HG02610 (cell line): ENCODE measurements around the gene SPHK2.
"Not testable (repeated sequence)": the region's sequence is repeated elsewhere in the genome, so short reads cannot be mapped to it uniquely, and the experiment has no call there.

Experiments
- ATAC-seq: cut with Tn5 transposase; IDR thresholded peaks from one replicate; pipeline ENCODE4 v1.9.1; 2021; ENCODE audit warnings: mild to moderate bottlenecking, moderate library complexity; ENCODE audit not compliant: unreplicated experiment

The SPHK2 gene

GRCh38 chr19:48624067-48624594 is 4.8 kb downstream of the SPHK2 start:
- peak; percentile 69 for ATAC-seq

- no peak for ATAC-seq
Observed at GRCh38 chr19:48624791-48625723, 5.8 kb downstream of the SPHK2 start.

- ATAC-seq: no peak
Observed at GRCh38 chr19:48625891-48626327, 6.6 kb downstream of the SPHK2 start.

DNA sequence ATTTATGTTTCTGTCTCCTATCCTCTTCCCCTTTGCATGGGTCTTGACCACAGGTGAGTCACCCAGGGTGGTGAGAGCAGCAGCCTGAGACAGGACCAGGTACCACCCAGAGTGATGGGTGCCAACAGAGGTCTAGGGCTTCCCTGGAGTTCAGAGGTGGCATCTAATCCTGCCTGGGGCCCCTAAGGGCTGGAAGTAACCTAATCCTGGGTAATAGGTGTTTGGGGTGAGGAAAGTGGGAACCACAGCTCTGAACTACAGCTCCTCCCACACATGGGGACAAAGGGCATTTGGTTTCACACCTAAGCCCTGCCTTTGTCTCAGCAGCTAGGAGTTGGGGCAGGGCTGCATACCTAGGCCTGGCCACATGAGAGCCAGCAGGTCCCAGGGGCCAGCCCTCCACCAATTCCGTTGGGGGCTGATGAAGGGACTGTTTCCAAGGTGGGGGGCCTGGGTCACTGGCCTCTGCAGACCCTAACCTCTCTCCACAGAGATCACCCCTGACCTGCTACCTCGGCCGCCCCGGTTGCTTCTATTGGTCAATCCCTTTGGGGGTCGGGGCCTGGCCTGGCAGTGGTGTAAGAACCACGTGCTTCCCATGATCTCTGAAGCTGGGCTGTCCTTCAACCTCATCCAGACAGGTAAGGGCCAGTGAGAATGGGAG is 8.0 kb downstream of the SPHK2 start:
- ATAC-seq: no peak

- ATAC-seq: no peak
Observed at GRCh38 chr19:48627865-48628314, 8.6 kb downstream of the SPHK2 start.

- no peak for ATAC-seq
Observed at GRCh38 chr19:48628486-48629296, 9.4 kb downstream of the SPHK2 start.

DNA sequence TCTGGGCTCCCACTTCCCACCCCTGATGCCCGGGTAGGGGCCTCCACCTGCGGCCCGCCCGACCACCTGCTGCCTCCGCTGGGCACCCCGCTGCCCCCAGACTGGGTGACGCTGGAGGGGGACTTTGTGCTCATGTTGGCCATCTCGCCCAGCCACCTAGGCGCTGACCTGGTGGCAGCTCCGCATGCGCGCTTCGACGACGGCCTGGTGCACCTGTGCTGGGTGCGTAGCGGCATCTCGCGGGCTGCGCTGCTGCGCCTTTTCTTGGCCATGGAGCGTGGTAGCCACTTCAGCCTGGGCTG is 9.9 kb downstream of the SPHK2 start:
- ATAC-seq: no peak

GRCh38 chr19:48629599-48630295 is 10.4 kb downstream of the SPHK2 start:
- no peak for ATAC-seq

DNA sequence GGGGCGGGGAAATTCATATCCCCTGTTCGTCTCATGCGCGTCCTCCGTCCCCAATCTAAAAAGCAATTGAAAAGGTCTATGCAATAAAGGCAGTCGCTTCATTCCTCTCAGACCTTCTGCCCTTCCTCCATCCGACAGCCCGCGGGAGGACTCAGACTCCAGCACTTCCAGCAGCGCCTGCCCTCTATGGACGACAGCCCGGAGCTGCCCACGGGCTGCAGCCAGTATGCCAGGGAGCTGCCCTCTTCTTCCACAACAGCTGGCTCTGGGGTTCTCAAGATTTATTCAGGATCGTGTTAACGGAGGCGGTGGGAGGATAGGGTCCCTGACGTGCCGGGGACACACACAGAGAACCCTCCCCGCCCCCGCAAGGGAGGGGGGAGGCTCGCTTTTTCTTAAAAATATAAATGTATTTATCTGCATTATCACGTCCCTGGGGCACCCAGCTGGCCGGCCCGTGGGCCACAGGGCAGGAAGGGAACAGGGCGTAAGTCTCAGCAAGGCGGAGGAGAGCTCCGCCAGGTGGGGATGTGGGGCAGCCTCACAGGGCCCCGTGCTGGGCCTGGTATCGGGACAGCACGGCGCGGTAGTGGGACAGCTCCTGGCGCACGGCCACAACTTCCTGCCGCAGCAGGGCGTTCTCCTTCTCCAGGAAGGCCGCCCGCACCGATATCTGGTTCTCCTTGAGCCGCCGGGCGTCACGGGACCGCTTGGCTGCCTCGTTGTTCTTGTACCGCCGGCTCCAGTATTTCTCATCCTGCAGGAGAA is 11.2 kb downstream of the SPHK2 start:
- ATAC-seq: no peak

DNA sequence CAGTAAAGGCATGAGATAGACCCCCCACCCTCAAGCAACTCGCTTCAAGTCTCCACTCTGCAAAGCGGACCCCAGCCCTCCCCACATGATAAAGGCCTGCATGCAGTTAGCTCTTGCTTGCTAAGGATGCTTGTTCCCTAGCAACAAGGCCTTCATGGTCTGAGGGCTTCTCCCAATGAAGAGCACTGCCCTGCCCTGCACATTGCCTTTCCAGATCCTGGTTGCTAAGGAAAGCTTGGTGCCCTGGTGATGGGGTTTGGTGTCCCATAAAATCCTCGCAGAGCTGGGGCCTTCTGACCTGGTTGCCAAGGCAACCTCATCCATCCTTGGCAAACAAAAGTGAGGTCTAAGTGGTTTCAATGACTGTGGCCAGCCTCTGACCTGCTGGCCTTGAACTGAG is 11.9 kb downstream of the SPHK2 start:
- ATAC-seq: no peak

GRCh38 chr19:48632286-48632685 is 13.0 kb downstream of the SPHK2 start:
- ATAC-seq: not testable (repeated sequence)

GRCh38 chr19:48632692-48633147 is 13.4 kb downstream of the SPHK2 start:
- no peak for ATAC-seq

DNA sequence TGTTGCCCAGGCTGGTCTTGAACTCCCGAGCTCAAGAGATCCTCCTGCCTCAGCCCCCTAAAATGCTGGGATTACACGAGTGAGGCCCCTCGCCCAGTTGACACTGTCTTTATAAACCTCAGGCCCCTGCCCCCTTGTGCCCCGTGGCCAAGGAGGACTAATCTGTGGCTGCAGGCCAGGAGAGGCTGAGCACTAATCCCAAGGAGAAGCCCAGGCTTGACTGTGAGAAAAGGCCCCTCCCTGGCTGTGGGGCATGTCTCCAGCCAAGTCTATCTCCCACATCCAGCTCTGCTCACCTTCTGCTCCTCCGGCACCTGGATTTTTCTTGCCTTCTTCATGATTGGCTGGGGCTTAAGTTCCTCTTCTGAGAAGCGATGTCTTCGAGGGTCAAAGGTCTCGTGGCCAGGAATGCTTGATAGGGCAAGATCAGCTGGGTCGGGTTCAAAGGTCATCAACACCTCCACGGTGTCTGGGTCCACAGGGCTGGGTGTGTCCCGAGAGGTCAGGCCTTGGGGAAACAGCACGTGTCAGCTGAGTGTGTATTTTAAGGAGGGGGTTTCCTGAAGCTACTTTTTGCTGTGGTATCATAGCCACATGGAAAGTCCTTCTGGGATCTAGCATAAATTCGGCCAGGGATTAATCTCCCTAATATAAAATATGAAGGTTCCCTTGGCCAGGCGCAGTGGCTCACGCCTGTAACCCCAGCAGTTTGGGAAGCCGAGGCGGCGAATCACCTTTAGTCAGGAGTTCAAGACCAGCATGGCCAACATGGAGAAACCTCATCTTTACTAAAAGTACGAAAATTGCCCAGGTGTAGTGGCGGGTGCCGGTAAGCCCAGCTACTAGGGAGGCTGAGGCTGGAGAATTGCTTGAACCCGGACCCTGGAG is 14.1 kb downstream of the SPHK2 start:
- no peak for ATAC-seq

GRCh38 chr19:48634036-48634342 is 14.7 kb downstream of the SPHK2 start:
- ATAC-seq: no peak

DNA sequence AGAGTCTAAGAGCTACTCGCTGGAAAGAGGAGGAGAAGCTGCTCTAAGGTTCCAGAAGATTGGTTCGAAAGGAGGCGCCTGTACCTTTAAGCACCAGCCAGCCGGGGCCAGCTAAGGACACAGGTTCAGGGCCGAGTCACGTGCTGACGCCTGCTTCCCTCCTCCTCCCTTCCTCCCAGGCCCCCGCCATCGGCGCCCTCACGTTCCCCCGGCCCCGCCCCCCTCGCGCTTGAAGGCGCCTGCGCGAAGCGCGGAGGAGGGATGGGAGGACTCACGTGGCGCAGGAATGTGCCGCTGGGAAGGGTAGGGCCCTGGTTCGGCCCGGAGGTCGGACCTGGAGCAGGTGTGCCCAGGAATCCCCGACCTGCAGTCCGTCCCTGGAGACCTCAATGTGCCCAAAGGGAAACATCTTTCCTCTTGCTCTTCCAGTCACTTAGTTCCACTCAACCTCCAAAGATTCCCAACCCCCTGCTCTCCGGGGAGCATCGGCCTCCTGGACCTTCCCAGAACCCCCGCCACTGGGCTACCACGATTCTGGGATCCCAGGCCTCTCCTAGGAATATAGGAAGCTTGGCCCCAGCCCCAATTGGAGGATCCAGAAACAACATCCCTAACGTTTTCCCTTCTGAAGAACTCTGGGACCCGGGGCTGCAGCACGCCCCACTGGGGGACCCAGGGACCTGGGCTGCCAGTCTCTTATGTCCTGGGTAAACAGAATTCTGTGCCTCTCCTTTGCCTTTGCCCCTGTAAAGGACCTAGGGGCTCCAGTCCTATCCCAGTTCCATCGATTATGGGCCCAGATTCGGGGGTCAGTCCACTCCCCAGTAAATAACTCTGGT is 15.3 kb downstream of the SPHK2 start:
- peak; percentile 35 for ATAC-seq

DNA sequence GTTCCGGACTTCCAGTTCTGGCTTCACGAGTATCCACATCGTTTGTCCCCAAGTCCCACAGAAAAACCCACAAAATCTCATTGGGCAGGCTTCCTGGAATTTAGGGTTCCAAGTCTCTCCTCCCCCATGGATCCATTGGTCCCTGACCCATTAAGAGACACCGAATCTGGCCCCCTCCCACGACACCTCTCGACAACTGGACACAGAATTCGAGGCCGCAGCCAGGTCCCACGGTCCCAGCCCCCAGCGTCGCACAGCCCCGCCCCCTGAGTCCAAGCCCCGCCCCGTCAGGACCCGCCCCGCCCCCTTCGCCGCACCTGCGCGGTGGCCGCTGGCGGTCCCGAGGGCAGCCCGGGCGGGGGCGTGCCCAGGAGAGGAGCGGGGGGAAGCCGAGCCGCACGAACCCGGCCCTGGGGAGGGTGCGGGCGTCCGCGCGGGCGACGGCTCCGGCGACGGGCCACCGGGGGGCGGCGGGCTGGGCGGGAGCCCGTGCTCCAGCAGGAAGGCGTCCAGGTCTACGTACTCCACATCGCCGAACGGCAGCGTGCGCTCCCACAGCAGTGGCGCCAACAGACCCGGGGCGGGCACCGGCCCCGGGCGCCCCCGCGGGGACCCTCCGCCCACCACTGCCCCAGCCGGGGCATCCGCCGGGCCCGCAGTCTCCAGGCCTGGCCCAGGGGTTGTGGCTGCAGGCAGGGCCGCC is 16.1 kb downstream of the SPHK2 start:
- ATAC-seq: no peak
